Peyer's patch (tissue), 4 donors: ENCODE data around the gene NPR3. TPM values are rescaled to one million over a fixed set of nuclear protein-coding genes. Genes with fewer than 3 reads are reported as not detected.

Source experiments
- DNase-seq, 3 donors: peaks; one replicate each; pipeline ENCODE4 v3.0.0-alpha.2; 2017 to 2019
- H3K27ac ChIP-seq, 4 donors: fragments of 200-600 bp; sonication (generic); one replicate each; pipeline ENCODE4 v1.5.1; 2016 to 2019
- H3K27me3 ChIP-seq, 2 donors: fragments of 200-600 bp; sonication (generic); one replicate each; pipeline ENCODE4 v1.5.1; 2019
- H3K36me3 ChIP-seq, 3 donors: fragments of 200-600 bp; sonication (generic); one replicate each; pipeline ENCODE4 v1.5.1; 2016 to 2019
- H3K4me1 ChIP-seq, 4 donors: fragments of 200-600 bp; sonication (generic); one replicate each; pipeline ENCODE4 v1.5.1; 2016 to 2019
- H3K4me3 ChIP-seq, 4 donors: fragments of 200-600 bp; sonication (generic); 1 replicate in 3 of 4; 2 replicates in 1 of 4; pipeline ENCODE4 v1.5.1; 2016 to 2019; ENCODE audit warnings: mild to moderate bottlenecking in 1 of 4
- H3K9me3 ChIP-seq, 4 donors: fragments of 200-600 bp; sonication (generic); one replicate each; pipeline ENCODE4 v1.5.1; 2016 to 2019; ENCODE audit warnings: mild to moderate bottlenecking in 1 of 4
- CTCF ChIP-seq, 6 experiments: fragments of 450-650 bp in 4 of 6; fragments of 200-600 bp in 2 of 6; sonication (generic) in 1 of 6; IDR thresholded peaks; one replicate each; pipeline ENCODE4 v1.5.1; 2017 to 2019; ENCODE audit warnings: antibody characterized with exemption in 6 of 6, mild to moderate bottlenecking in 3 of 6, moderate library complexity in 1 of 6
- POLR2A ChIP-seq, 2 donors: fragments of 450-650 bp; IDR thresholded peaks; one replicate each; pipeline ENCODE4 v1.5.1; 2017; ENCODE audit warnings: antibody characterized with exemption in 2 of 2, mild to moderate bottlenecking in 2 of 2, moderate library complexity in 2 of 2
- total RNA-seq, 4 donors: library from RNA; depleted of rRNA; stranded (reverse); fragments of >200 nt; gene quantifications; one replicate each; pipeline ENCODE4 v1.1.0, GENCODE V29; 2016

The NPR3 gene
- 1 to 10 TPM in 2 of 4 donors, under 1 TPM in 1, not detected in 1; 0.47 to 1.7 (median 1.2) TPM for total RNA-seq

- peaks cover 0 to 9% of the 10 kb centered on the region in 2 donors for H3K27me3 ChIP-seq
- peaks cover 0 to 33% (median 7%) of the 10 kb centered on the region in 4 donors for H3K4me1 ChIP-seq
- no peaks in the 10 kb centered on the region for H3K36me3 ChIP-seq
- H3K27ac ChIP-seq, result peak within 1 kb of the TSS in 1 of 4 donors; percentile 70
- TF ChIP-seq CTCF (IDR thresholded peaks at IDR 0.05), result no peak
- no peak for TF ChIP-seq POLR2A (IDR thresholded peaks at IDR 0.05)
- peak within 1 kb of the TSS; percentile 22 to 57 (median 45) for H3K4me3 ChIP-seq
- no peaks in the 10 kb centered on the region for H3K9me3 ChIP-seq
- DNase-seq, result no peak
Measured at GRCh38 chr5:32710550-32711361, at the start of gene NPR3. TSS of gene NPR3 (plus strand) at chr5:32711321. CDS start at chr5:32711777, 456 bp downstream.

DNA sequence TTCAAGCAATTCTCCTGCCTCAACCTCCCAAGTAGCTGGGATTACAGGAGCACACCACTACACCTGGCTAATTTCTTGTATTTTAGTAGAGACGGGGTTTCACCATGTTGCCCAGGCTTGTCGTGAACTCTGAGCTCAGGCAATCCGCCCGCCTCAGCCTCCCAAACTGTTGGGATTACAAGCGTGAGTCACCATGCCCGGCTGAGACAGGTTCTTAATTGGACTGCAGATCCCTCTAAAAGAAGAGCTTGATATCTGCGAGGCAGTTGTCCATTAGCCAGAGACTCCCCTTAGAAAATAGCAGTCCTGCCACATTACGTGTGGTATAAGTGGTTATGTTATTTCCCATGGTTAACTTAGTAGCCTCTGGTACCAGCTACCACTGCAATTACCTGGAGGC, 46.6 kb upstream of the NPR3 start:
- Histone ChIP-seq H3K4me3 (no peak overlapping the region), H3K36me3 (no peaks in the 10 kb centered on the region), H3K27me3 (no peaks in the 10 kb centered on the region), H3K9me3 (no peaks in the 10 kb centered on the region), H3K27ac (no peak overlapping the region), H3K4me1 (no peaks in the 10 kb centered on the region)
- no peak for TF ChIP-seq POLR2A (IDR thresholded peaks at IDR 0.05)
- no peak for TF ChIP-seq CTCF (IDR thresholded peaks at IDR 0.05)
- no peak for DNase-seq

GRCh38 chr5:32668552-32668951, 42.6 kb upstream of the NPR3 start:
- no peaks in the 10 kb centered on the region for H3K27me3 ChIP-seq
- H3K4me1 ChIP-seq, result no peaks in the 10 kb centered on the region
- H3K9me3 ChIP-seq, result peaks cover 0 to 9% (median 0%) of the 10 kb centered on the region in 4 donors
- no peak for DNase-seq
- H3K27ac ChIP-seq, result no peak overlapping the region
- TF ChIP-seq CTCF (IDR thresholded peaks at IDR 0.05) (no peak), POLR2A (IDR thresholded peaks at IDR 0.05) (no peak)
- no peak overlapping the region for H3K4me3 ChIP-seq
- H3K36me3 ChIP-seq, result no peaks in the 10 kb centered on the region

- TF ChIP-seq CTCF (IDR thresholded peaks at IDR 0.05) (no peak), POLR2A (IDR thresholded peaks at IDR 0.05) (no peak)
- no peaks in the 10 kb centered on the region for H3K27me3 ChIP-seq
Measured at GRCh38 chr5:32673272-32673671, 37.8 kb upstream of the NPR3 start.

GRCh38 chr5:32677023-32677422, 34.1 kb upstream of the NPR3 start:
- TF ChIP-seq CTCF (IDR thresholded peaks at IDR 0.05), result no peak
- no peak for TF ChIP-seq POLR2A (IDR thresholded peaks at IDR 0.05)
- Histone ChIP-seq H3K9me3 (peaks cover 0 to 4% (median 0%) of the 10 kb centered on the region in 4 donors), H3K36me3 (no peaks in the 10 kb centered on the region), H3K27me3 (no peaks in the 10 kb centered on the region), H3K4me3 (no peak overlapping the region), H3K27ac (no peak overlapping the region), H3K4me1 (no peaks in the 10 kb centered on the region)
- no peak for DNase-seq

More at GRCh38 chr5:32673272-32673671, 37.8 kb upstream of the NPR3 start:
- peaks cover 0 to 9% (median 0%) of the 10 kb centered on the region in 4 donors for H3K9me3 ChIP-seq
- no peak overlapping the region for H3K4me3 ChIP-seq
- no peak for DNase-seq
- H3K4me1 ChIP-seq, result no peaks in the 10 kb centered on the region
- H3K36me3 ChIP-seq, result no peaks in the 10 kb centered on the region
- H3K27ac ChIP-seq, result no peak overlapping the region
